Cardiac atrium fibroblast (primary cell): Measurements from ENCODE around the gene WDR41. TPM values are rescaled to one million over a fixed set of nuclear protein-coding genes. Genes with fewer than 3 reads are reported as not detected.

ENCODE experiments used
- total RNA-seq: library from RNA; depleted of rRNA; stranded (reverse); fragments of >200 nt; gene quantifications from 2 replicates; pipeline ENCODE4 v1.2.3, GENCODE V29; 2015

The WDR41 gene, protein sequence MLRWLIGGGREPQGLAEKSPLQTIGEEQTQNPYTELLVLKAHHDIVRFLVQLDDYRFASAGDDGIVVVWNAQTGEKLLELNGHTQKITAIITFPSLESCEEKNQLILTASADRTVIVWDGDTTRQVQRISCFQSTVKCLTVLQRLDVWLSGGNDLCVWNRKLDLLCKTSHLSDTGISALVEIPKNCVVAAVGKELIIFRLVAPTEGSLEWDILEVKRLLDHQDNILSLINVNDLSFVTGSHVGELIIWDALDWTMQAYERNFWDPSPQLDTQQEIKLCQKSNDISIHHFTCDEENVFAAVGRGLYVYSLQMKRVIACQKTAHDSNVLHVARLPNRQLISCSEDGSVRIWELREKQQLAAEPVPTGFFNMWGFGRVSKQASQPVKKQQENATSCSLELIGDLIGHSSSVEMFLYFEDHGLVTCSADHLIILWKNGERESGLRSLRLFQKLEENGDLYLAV
- 70.4 and 76.1 TPM in 2 replicates for total RNA-seq

DNA sequence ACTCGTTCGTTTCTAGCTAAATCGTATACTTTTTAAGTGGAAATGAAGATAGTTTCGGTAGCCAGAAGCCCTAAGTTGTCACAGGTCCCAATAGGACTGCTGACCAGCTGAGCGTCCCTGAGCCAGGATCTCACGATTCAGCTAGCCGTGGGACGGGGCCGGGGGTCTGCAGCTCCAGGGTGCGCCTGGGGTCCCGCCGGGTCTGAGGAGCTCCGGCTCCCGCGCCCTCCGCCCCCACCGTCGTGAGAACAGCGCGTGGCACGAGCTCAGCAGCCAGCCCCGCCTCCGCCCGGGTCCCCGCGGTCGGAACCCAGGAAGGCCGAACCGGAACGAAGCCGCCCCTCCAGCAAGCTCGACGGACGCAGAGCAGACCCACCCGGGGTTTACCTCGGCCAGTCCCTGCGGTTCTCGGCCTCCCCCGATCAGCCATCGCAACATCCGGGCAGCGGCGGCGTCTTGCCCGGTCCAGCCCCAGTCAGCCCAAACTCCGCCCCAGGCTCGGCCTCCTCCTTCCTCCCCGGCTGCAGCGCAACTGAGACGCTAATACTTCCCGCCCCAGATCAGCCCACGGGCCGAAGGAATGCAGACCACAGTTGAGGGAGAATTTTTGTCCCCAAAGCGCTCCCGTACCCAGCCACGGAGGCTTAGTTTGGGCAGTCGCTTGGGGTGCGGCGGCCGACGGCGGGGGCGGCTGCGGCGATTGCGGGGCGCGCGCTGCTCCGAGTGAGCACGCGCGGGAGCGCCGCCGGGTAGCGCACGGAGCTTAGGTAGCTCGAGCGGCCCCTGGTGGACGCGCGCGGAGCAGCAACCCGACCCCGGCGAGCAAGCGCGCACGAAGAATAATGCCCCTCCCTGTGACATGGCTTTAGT lies at the start of gene WDR41:
Gene WDR41, minus strand, starts transcription at position 534 of the 870 bp plus-strand sequence. Its CDS starts 96 bp downstream, at position 438.

Other genes with a start within 250 kb of the WDR41 start
- gene OTP, start 146.4 kb upstream of the WDR41 start, total RNA-seq: not detected in 2 replicates